Calu3 (cell line): ENCODE results near the gene TRPC4. TPM values are rescaled to one million over a fixed set of nuclear protein-coding genes. Genes with fewer than 3 reads are reported as not detected.

Experiments used
- BruUV-seq: library from RNA; stranded (reverse); fragments of 400-500 nt; replicated peaks from 2 replicates; lab custom pipeline; 2021; lab: Mats Ljungman, UMichigan
- CTCF ChIA-PET: fragments of 300-600 bp; sonication (Branson Sonifier 250); formaldehyde crosslinking; loops from one replicate; lab custom pipeline; 2022; ENCODE audit warnings: antibody characterized with exemption; lab: Charles Lee
- DNase-seq: peaks from one replicate; pipeline ENCODE4 v3.0.0; 2022
- H3K27ac Mint-ChIP-seq: one replicate; pipeline ENCODE4 v1.8.0; 2022; ENCODE audit warnings: mixed read lengths; ENCODE audit not compliant: unreplicated experiment
- H3K27me3 Mint-ChIP-seq: one replicate; pipeline ENCODE4 v1.8.0; 2022; ENCODE audit warnings: mixed read lengths; ENCODE audit not compliant: unreplicated experiment
- H3K36me3 Mint-ChIP-seq: one replicate; pipeline ENCODE4 v1.8.0; 2022; ENCODE audit warnings: mild to moderate bottlenecking, moderate library complexity, mixed read lengths; ENCODE audit not compliant: insufficient read depth, unreplicated experiment
- H3K4me1 Mint-ChIP-seq: one replicate; pipeline ENCODE4 v1.8.0; 2022; ENCODE audit warnings: mild to moderate bottlenecking, low read depth, mixed read lengths; ENCODE audit not compliant: unreplicated experiment
- H3K4me3 Mint-ChIP-seq: one replicate; pipeline ENCODE4 v1.8.0; 2022; ENCODE audit warnings: mild to moderate bottlenecking, low read depth, moderate library complexity, mixed read lengths; ENCODE audit not compliant: unreplicated experiment
- H3K9me3 Mint-ChIP-seq: one replicate; pipeline ENCODE4 v1.8.0; 2022; ENCODE audit warnings: low read depth, mixed read lengths; ENCODE audit not compliant: unreplicated experiment
- intact Hi-C: fragments of 100-400 bp; cut with micrococcal nuclease; formaldehyde crosslinking; loops from one replicate; pipeline ENCODE4 v1.10.0; 2022; ENCODE audit not compliant: unreplicated experiment
- total RNA-seq: library from RNA; stranded (reverse); gene quantifications from 2 replicates; pipeline ENCODE4 v1.2.3, GENCODE V29; 2022
- TF ChIP-seq, protein P1 (sequence below): fragments of 200-600 bp; IDR thresholded peaks from one replicate; pipeline ENCODE4 v1.8.0; 2022; ENCODE audit warnings: antibody characterized with exemption; ENCODE audit not compliant: unreplicated experiment

Gene TRPC4
- total RNA-seq, 1 experiment from 2014 or later: not detected

DNA sequence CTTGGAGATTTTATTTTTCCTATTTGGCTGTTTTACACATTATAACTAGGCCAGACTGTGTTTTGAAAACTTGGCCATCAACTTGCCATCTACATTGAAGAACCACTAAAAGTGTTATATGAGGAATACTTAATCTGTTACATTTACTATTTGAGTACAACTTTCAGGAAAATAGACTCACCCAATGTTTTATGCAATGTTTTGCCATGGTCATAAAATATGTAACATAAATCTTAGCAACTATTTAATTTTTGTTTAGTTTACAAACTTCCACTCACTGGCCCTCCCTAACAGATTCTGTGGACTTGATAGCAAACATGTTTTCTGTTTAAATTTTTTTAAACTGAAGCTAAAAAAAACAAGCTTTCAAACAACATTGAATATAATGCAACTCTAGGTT, 23.7 kb upstream of the TRPC4 start:
- no peaks in the 10 kb centered on the region for H3K36me3 Mint-ChIP-seq
- CTCF ChIA-PET: no interaction called here
- no peak overlapping the region for H3K4me3 Mint-ChIP-seq
- H3K9me3 Mint-ChIP-seq: no peaks in the 10 kb centered on the region
- no peak overlapping the region for H3K27ac Mint-ChIP-seq
- BruUV-seq: no TSS peak
- no peaks in the 10 kb centered on the region for H3K27me3 Mint-ChIP-seq
- intact Hi-C loops: no loop called here
- TF ChIP-seq, protein P1, sequence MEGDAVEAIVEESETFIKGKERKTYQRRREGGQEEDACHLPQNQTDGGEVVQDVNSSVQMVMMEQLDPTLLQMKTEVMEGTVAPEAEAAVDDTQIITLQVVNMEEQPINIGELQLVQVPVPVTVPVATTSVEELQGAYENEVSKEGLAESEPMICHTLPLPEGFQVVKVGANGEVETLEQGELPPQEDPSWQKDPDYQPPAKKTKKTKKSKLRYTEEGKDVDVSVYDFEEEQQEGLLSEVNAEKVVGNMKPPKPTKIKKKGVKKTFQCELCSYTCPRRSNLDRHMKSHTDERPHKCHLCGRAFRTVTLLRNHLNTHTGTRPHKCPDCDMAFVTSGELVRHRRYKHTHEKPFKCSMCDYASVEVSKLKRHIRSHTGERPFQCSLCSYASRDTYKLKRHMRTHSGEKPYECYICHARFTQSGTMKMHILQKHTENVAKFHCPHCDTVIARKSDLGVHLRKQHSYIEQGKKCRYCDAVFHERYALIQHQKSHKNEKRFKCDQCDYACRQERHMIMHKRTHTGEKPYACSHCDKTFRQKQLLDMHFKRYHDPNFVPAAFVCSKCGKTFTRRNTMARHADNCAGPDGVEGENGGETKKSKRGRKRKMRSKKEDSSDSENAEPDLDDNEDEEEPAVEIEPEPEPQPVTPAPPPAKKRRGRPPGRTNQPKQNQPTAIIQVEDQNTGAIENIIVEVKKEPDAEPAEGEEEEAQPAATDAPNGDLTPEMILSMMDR: no peak
- H3K4me1 Mint-ChIP-seq: peaks cover 8% of the 10 kb centered on the region
- DNase-seq: no peak

DNA sequence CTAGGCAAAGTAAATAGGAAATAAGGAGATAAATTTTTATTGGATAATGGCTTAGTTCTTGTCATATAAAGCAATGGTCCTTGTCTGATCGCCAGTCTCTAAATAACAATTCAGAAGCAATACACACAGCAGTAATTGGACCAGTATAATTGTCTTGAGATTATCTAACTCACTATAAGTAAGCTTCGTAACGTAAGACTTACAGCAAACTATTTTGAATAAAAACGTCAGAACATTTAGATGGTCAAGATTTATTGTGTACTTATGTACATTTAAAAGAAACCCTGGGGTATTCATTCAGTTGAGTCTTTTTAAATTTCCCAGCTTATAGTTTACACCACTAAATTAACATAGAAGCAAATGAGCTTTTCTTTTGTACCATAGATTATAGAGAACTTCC, 20.2 kb upstream of the TRPC4 start:
- no TSS peak for BruUV-seq
- TF ChIP-seq, protein P1: no peak
- no peak overlapping the region for H3K27ac Mint-ChIP-seq

DNA sequence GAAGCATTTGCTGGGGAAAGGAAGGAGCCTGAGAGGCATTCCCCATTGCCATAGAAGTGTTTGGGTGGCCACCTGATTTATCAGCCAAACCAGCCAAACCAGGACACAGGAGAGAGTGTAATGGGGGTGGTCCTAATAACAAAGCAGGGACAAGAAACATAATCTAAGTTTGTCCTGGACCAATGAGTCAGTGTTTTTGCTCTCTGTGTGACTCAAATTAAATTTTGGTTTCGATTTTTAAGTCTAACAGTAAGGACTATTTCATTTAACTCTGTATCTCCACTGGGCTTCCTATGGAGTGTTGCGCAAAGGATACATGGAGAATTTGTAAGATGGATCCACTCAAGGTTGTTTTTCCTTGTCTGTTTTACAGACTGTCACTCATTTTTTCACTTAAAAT, 19.5 kb upstream of the TRPC4 start:
- CTCF ChIA-PET: no interaction called here
- H3K9me3 Mint-ChIP-seq: no peaks in the 10 kb centered on the region
- intact Hi-C loops: no loop called here
- TF ChIP-seq, protein P1: no peak
- no TSS peak for BruUV-seq
- peaks cover 12% of the 10 kb centered on the region for H3K27me3 Mint-ChIP-seq
- H3K4me1 Mint-ChIP-seq: peaks cover 8% of the 10 kb centered on the region
- no peak for DNase-seq
- H3K4me3 Mint-ChIP-seq: no peak overlapping the region
- H3K27ac Mint-ChIP-seq: no peak overlapping the region
- H3K36me3 Mint-ChIP-seq: no peaks in the 10 kb centered on the region

More for the DNA sequence above, 20.2 kb upstream of the TRPC4 start:
- H3K4me1 Mint-ChIP-seq: peaks cover 8% of the 10 kb centered on the region
- no peak overlapping the region for H3K4me3 Mint-ChIP-seq
- intact Hi-C loops: no loop called here
- no peaks in the 10 kb centered on the region for H3K9me3 Mint-ChIP-seq
- DNase-seq: no peak
- no peaks in the 10 kb centered on the region for H3K36me3 Mint-ChIP-seq
- CTCF ChIA-PET: no interaction called here
- H3K27me3 Mint-ChIP-seq: peaks cover 12% of the 10 kb centered on the region

DNA sequence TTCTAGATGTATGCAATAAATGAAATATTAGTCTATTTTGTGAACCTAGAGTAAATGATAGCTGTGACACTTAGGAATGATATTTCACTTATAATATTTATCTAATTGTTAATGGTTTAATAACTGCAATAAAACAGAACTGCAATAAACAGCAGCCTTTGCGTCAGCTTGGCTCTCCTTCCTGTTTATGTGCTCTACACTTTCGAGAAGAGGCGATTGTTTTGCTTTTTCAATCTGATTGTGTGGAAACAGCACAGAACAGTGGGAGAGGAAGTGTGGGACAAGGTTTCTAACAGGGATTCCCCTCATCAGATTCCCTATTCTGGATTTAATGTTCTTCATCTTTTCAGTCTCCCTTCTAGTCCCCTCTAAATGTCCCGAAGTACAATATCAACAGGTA, 17.3 kb upstream of the TRPC4 start:
- intact Hi-C loops: no loop called here
- H3K36me3 Mint-ChIP-seq: no peaks in the 10 kb centered on the region
- no peaks in the 10 kb centered on the region for H3K9me3 Mint-ChIP-seq
- peaks cover 8% of the 10 kb centered on the region for H3K4me1 Mint-ChIP-seq
- H3K4me3 Mint-ChIP-seq: no peak overlapping the region
- CTCF ChIA-PET: no interaction called here
- no peak overlapping the region for H3K27ac Mint-ChIP-seq
- BruUV-seq: no TSS peak
- DNase-seq: no peak
- peaks cover 12% of the 10 kb centered on the region for H3K27me3 Mint-ChIP-seq
- TF ChIP-seq, protein P1: no peak
